HAP-1 (cell line): Measurements from ENCODE around the gene ALDH2.
A peak's percentile ranks its signal among the peaks of the same experiment; 100 is the strongest.
"Not testable (repeated sequence)": the region's sequence is repeated elsewhere in the genome, so short reads cannot be mapped to it uniquely, and the experiment has no call there.

Experiments used
- DNase-seq, 2 experiments: peaks; one replicate each; pipeline ENCODE4 v3.0.0-alpha.2; 2016 to 2020; ENCODE audit warnings: low spot score in 2 of 2
- H3K27me3 ChIP-seq: fragments of 250-450 bp; sonication (Bioruptor Pico); 2 replicates; pipeline ENCODE4 v1.5.1; 2020; ENCODE audit warnings: low read depth, mild to moderate bottlenecking, moderate library complexity
- H3K36me3 ChIP-seq: fragments of 250-450 bp; sonication (Bioruptor Pico); replicated peaks from 2 replicates; pipeline ENCODE4 v1.5.1; 2020; ENCODE audit warnings: mild to moderate bottlenecking
- H3K4me1 ChIP-seq: fragments of 250-450 bp; sonication (Bioruptor Pico); 2 replicates; pipeline ENCODE4 v1.5.1; 2020; ENCODE audit warnings: mild to moderate bottlenecking
- H3K4me3 ChIP-seq: fragments of 250-450 bp; sonication (Bioruptor Pico); 2 replicates; pipeline ENCODE4 v1.5.1; 2020; ENCODE audit warnings: mild to moderate bottlenecking, moderate library complexity
- H3K9me3 ChIP-seq: fragments of 250-450 bp; sonication (Bioruptor Pico); 2 replicates; pipeline ENCODE4 v1.5.1; 2020; ENCODE audit warnings: mild to moderate bottlenecking, moderate library complexity
- in situ Hi-C: fragments of 300-500 bp; cut with MboI; formaldehyde crosslinking; loops from 3 replicates; pipeline ENCODE4 v1.14.3; 2020; ENCODE audit warnings: low sequenced_read_pairs, inconsistent platforms, mixed read lengths

ALDH2 gene

DNA sequence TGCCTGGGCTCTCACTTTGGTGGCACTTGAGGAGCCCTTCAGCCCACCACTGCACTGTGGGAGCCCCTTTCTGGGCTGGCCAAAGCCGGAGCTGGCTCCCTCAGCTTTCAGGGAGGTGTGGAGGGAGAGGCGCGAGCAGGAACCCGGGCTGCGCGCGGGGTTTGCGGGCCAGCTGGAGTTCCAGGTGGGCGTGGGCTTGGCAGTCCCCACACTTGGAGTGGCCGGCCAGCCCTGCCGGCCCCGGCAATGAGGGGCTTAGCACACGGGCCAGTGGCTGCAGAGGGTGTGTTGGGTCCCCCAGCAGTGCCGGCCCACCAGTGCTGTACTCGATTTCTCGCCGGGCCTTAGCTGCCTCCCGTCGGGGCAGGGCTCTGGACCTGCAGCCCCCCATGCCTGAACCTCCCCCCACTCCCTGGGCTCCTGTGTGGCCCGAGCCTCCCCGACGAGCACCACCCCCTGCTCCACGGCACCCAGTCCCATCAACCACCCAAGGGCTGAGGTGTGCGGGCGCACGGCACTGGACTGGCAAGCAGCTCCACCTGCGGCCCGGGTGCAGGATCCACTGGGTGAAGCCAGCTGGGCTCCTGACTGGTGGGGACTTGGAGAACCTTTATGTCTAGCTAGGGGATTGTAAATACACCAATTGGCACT lies 68.9 kb downstream of the ALDH2 start:
- H3K27me3 ChIP-seq, DNase-seq, in situ Hi-C loops, H3K4me3 ChIP-seq, H3K4me1 ChIP-seq, H3K9me3 ChIP-seq: not testable (repeated sequence)
- peaks cover 13% of the 10 kb centered on the region for H3K36me3 ChIP-seq

DNA sequence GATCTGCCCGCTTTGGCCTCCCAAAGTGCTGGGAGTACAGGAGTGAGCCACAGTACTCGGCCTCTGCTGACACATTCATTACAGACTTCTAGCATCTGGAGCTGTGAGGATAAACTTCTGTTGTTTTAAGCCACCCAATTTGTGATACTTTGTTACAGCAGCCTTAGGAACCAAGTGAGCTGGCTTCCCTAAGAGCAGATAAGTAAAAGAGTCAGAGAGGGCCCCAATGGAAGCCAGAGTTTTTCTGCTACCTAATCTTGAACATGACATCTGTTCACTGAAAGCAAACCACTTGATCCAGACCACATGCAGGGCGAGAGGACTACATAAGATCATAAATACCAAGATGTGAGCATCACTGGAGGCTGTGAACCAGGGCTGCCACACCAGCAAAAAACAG lies 71.6 kb downstream of the ALDH2 start:
- in situ Hi-C loops = no loop called here
- Histone ChIP-seq H3K36me3 (peaks cover 23% of the 10 kb centered on the region), H3K9me3 (no peaks in the 10 kb centered on the region), H3K27me3 (no peaks in the 10 kb centered on the region), H3K4me1 (peaks cover 7% of the 10 kb centered on the region), H3K4me3 (no peak overlapping the region)
- DNase-seq = no peak

DNA sequence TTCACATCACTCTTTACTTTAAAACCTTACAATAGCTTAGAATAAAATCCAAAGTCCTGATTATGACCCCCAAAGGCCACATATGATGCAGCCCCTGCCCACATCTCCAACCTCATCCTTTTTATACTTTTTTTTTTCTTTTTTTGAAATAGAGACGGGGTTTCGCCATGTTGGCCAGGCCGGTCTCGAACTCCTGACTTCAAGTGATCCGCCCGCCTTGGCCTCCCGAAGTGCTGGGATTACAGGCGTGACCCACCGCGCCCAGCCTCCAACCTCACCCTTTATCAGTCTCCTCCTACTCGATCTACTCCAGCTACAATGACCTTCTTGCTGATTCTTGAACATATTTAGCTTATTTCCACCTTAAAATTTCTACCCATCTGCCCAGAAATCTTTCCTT lies 74.1 kb downstream of the ALDH2 start:
- Histone ChIP-seq H3K4me1 (peaks cover 4% of the 10 kb centered on the region), H3K4me3 (peak overlapping the region; percentile 56), H3K9me3 (no peaks in the 10 kb centered on the region), H3K27me3 (no peaks in the 10 kb centered on the region), H3K36me3 (peaks cover 37% of the 10 kb centered on the region)
- DNase-seq = no peak
- in situ Hi-C loops = no loop called here

DNA sequence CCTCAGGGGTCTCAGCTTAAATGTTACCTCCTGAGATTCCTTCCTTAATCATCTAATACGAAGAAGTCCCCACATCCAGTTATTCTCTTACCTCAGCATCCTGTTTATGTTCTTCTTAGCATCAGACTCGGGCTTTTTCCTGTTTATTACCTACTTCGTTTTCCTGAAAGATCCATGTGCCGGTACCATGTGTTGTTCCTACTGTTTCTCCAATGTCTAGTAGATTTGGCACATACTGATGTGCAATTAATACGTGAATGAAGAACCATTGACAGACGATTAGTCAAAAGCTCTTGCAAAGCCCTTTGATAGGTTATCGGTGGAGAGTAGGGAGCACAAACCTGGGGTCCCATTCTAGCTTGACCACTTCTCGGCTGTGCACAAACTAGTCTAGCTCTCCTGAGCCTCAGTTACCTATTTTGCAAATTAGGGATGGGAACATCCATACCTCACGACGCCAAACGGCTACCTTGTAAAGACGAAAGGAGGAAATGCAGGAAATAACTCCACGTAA lies 74.6 kb downstream of the ALDH2 start:
- Histone ChIP-seq H3K4me3 (peak overlapping the region; percentile 56), H3K9me3 (no peaks in the 10 kb centered on the region), H3K27me3 (no peaks in the 10 kb centered on the region), H3K4me1 (peaks cover 4% of the 10 kb centered on the region), H3K36me3 (peaks cover 37% of the 10 kb centered on the region)
- in situ Hi-C loops = no loop called here
- no peak for DNase-seq

DNA sequence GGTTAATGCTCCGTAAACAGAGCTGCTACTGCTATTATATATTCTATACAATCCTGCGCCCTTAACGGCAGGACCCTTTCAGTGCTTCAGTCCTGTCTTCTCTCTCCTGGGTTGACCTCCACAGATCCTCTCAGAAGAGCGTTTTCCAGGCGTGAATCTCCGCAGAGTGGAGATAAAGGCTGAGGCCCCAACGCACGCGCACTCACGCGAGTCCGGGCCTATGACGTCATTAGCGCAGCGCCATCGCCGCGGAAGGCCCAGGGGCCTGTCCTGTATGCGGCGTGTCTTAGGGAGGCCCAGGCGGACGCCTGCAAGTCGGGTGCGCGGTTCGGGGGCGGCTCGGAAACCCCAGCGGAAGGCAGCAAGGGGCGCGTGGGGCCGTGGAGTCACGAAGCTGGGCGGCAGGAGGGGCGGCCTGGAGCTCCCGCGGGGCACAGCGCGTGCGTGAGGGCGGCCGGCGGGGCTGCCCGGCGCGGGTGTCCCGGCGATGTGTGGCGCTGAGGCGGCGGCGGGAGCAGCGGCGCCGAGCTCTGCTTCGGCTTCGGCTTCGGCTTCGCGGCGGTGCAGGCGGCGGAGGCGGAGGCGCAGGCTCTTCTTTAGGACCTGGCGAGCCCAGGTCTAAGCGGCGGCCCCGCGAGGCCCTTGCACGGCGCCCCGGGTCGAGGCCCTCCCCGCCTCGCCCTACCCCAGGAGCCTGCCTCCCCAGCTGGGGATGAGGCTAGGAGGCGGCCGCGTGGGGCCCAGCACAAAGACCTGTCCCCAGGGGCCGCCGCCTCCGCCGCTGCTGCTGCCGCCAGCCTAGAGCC lies 75.2 kb downstream of the ALDH2 start, which contains the start of gene MAPKAPK5:
TSS of gene MAPKAPK5 (plus strand) at position 479 of the 806 bp plus-strand sequence. CDS start 506 bp downstream, outside the sequence.
- DNase-seq = peak; percentile 89 to 95
- H3K4me3 ChIP-seq = peak within 1 kb of the TSS; percentile 56
- no peaks in the 10 kb centered on the region for H3K9me3 ChIP-seq
- peaks cover 4% of the 10 kb centered on the region for H3K4me1 ChIP-seq
- in situ Hi-C loops = no loop called here
- peaks cover 40% of the 10 kb centered on the region for H3K36me3 ChIP-seq
- H3K27me3 ChIP-seq = no peaks in the 10 kb centered on the region

DNA sequence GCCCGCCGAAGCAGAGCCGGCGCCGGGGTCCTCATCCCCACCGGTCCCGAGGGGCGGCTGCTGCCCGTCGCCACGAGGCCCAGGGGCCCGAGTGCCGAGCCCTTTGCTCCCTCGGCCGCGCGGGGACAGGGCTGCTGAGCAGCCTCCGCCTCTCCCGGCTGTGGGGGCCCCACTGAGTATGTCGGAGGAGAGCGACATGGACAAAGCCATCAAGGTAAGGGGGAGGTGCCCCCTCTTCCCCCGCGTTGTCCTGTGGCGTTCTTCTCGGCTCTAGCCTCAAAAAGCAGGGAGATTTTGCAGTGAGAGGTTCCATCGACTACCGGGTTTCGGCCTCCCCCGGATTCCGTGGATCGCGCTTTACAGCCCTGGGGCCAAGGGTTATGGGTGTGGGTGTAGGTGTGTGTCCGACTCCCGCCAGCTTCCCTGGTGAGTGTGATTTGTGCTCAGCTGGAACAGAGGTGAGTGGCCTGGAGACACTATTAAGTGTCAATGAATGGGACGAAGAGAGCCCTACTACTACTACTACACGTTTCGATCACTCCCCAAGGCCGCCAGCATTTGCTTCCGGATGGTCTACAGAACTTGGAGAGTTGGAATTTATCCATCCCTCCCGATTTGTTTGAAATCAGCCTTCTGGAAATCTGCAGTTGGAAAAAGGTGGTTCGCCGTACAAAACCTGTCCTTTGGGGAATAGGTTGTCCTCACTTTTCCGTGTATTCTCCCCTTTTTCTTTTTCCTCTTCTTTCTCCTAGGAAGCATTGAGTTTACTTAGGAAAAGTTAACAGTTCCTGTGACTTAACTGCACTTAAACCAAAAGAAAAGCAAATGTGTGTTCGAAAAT lies 76.0 kb downstream of the ALDH2 start:
- in situ Hi-C loops = no loop called here
- Histone ChIP-seq H3K27me3 (no peaks in the 10 kb centered on the region), H3K9me3 (no peaks in the 10 kb centered on the region), H3K4me3 (peak overlapping the region; percentile 56), H3K36me3 (peaks cover 40% of the 10 kb centered on the region), H3K4me1 (peaks cover 4% of the 10 kb centered on the region)
- peak in 1 of 2 experiments; percentile 36 for DNase-seq

DNA sequence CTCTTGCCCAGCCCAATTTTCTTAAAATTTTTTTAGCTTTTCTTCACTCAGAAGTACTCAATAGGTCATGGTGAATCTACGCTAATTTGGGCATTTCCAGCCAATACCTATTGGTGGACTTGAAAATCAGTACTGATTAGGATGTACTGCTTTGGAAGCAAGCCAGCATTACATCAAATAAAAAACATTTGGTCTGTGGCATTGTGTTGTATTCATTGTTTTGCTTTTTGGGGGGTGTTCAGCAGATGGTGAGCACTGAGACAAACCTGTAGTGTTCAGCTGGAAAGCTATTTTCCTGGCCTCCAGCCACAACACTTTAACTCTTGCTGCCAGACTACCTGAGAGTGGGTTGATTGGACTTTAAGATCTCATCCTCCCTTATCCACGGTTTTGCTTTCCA lies 79.3 kb downstream of the ALDH2 start:
- in situ Hi-C loops = no loop called here
- Histone ChIP-seq H3K27me3 (no peaks in the 10 kb centered on the region), H3K9me3 (0 out of 2 replicates have a peak, but pooled peaks cover 5% of the 10 kb centered on the region), H3K36me3 (peaks cover 43% of the 10 kb centered on the region), H3K4me3 (no peak overlapping the region), H3K4me1 (peaks cover 10% of the 10 kb centered on the region)
- DNase-seq = no peak

DNA sequence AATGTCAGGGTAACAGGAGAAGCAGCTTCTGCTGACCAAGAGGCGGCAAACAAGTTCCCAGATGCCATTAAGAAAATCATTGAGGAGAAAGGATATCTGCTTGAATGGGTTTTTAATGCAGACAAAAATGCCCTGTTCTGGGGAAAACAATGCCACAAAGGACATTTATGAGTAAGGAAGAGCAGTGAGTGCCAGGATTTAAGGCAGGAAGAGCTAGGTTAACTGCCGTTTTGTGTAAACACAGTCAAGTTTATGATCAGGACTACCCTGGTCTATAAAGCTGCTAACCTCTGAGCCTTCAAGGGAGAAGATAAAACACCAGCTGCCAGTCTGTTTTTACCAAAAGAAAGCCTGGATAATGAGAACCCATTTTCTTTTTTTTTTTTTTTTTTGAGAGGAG lies 83.8 kb downstream of the ALDH2 start:
- H3K4me1 ChIP-seq = peaks cover 12% of the 10 kb centered on the region
- no peak overlapping the region for H3K4me3 ChIP-seq
- H3K27me3 ChIP-seq = no peaks in the 10 kb centered on the region
- in situ Hi-C loops = no loop called here
- no peak for DNase-seq
- peaks cover 5% of the 10 kb centered on the region; the same call in 1 of the 2 replicates for H3K9me3 ChIP-seq
- peaks cover 20% of the 10 kb centered on the region for H3K36me3 ChIP-seq

DNA sequence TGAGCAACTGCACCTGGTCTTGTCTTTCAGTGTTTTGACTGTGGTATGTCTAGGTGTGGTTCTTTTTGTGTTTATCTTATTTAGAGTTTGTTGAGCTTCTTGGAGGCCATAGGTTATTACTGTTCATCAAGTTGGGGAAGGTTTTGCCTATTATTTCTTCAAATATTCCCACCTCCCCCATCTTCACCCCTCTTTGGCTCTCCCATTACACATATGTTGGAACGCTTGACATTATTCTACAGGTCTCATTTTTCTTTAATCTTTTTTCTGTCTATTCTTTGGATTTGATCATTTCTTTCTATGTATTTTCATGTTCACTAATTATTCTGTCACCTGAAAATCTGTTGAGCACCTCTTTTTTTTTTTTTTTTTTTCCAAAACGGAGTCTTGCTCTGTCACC lies 91.5 kb downstream of the ALDH2 start:
- DNase-seq = no peak
- no peaks in the 10 kb centered on the region; the same call in 1 of the 2 replicates for H3K9me3 ChIP-seq
- no peak overlapping the region for H3K4me3 ChIP-seq
- in situ Hi-C loops = no loop called here
- no peaks in the 10 kb centered on the region for H3K4me1 ChIP-seq
- no peaks in the 10 kb centered on the region for H3K36me3 ChIP-seq
- H3K27me3 ChIP-seq = no peaks in the 10 kb centered on the region

DNA sequence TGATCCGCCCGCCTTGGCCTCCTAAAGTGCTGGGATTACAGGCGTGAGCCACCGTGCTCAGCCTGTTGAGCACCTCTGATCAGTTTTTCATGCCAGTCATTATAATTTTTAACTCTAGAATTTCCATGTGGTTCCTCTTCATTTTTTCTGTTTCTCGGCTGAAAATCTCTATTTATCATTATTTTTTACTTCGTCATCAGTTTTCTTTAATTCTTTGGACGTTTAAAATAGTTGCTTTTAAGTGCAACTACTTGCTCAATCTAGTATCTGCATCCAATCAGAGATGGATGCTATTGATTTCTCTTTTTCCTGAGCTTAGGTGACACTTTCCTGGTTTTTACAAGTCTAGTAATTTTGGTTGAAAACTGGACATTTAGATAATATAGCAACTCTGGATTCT lies 92.0 kb downstream of the ALDH2 start:
- in situ Hi-C loops = no loop called here
- Histone ChIP-seq H3K4me3 (no peak overlapping the region), H3K9me3 (no peaks in the 10 kb centered on the region; the same call in 1 of the 2 replicates), H3K27me3 (no peaks in the 10 kb centered on the region), H3K4me1 (no peaks in the 10 kb centered on the region), H3K36me3 (no peaks in the 10 kb centered on the region)
- no peak for DNase-seq

DNA sequence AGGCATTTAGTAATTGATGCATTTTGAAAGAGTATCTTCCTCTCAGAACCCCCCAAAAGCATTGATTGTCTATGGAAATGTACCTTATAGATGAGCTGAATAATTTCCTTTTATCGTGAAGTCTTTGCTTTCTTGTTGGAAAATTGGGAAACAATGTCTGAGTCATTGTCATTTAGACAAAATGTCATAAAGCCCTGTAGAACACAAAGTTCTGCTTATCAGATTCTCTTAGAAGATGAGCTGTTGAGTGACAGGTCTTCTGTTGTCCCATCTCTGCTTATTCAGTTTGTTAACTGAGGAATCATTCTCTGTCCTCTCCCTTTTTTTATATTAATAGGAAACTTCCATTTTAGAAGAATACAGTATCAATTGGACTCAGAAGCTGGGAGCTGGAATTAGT lies 98.2 kb downstream of the ALDH2 start:
- no peak overlapping the region for H3K4me3 ChIP-seq
- no peaks in the 10 kb centered on the region for H3K27me3 ChIP-seq
- no peak for DNase-seq
- H3K9me3 ChIP-seq = no peaks in the 10 kb centered on the region
- peaks cover 47% of the 10 kb centered on the region for H3K36me3 ChIP-seq
- in situ Hi-C loops = no loop called here
- H3K4me1 ChIP-seq = peaks cover 27% of the 10 kb centered on the region
